Erythroblast (primary cell): ENCODE measurements around the gene MSANTD1.

Source experiments
- GATA1 ChIP-seq: IDR thresholded peaks from 2 replicates; pipeline ENCODE4 v1.6.1; 2011; ENCODE audit warnings: low read depth, mild to moderate bottlenecking, control low read depth, low read length, moderate library complexity
- POLR2A ChIP-seq: IDR thresholded peaks from 2 replicates; pipeline ENCODE4 v1.6.1; 2011; ENCODE audit warnings: mild to moderate bottlenecking, low read length

DNA sequence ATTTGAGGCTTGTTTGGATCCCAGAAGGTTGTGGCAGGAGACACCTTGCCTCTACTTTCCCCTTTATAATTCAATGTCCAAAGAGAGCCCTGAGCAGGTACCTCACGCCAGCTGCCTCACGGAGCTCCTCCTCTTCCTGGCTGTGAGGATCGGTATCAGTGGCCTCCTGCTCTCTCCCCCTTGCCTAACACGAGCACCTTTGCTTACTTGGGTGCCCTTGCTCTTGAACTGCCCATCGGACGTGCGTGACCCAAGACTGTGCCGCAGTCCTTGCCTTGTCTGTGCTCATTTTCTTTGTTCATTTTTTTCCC is 27.8 kb upstream of the MSANTD1 start:
- TF ChIP-seq POLR2A (no peak), GATA1 (no peak)
